Activated T-cell treated with anti-CD3 and anti-CD28 coated beads for 24 hours (primary cell): ENCODE data around the gene UGGT2.
"Not testable (repeated sequence)": the region's sequence is repeated elsewhere in the genome, so short reads cannot be mapped to it uniquely, and the experiment has no call there.

Experiments used
- DNase-seq: peaks from one replicate; pipeline ENCODE4 v3.0.0-alpha.2; 2020; ENCODE audit warnings: low read depth

The UGGT2 gene, protein sequence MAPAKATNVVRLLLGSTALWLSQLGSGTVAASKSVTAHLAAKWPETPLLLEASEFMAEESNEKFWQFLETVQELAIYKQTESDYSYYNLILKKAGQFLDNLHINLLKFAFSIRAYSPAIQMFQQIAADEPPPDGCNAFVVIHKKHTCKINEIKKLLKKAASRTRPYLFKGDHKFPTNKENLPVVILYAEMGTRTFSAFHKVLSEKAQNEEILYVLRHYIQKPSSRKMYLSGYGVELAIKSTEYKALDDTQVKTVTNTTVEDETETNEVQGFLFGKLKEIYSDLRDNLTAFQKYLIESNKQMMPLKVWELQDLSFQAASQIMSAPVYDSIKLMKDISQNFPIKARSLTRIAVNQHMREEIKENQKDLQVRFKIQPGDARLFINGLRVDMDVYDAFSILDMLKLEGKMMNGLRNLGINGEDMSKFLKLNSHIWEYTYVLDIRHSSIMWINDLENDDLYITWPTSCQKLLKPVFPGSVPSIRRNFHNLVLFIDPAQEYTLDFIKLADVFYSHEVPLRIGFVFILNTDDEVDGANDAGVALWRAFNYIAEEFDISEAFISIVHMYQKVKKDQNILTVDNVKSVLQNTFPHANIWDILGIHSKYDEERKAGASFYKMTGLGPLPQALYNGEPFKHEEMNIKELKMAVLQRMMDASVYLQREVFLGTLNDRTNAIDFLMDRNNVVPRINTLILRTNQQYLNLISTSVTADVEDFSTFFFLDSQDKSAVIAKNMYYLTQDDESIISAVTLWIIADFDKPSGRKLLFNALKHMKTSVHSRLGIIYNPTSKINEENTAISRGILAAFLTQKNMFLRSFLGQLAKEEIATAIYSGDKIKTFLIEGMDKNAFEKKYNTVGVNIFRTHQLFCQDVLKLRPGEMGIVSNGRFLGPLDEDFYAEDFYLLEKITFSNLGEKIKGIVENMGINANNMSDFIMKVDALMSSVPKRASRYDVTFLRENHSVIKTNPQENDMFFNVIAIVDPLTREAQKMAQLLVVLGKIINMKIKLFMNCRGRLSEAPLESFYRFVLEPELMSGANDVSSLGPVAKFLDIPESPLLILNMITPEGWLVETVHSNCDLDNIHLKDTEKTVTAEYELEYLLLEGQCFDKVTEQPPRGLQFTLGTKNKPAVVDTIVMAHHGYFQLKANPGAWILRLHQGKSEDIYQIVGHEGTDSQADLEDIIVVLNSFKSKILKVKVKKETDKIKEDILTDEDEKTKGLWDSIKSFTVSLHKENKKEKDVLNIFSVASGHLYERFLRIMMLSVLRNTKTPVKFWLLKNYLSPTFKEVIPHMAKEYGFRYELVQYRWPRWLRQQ (N-terminal part only)

DNA sequence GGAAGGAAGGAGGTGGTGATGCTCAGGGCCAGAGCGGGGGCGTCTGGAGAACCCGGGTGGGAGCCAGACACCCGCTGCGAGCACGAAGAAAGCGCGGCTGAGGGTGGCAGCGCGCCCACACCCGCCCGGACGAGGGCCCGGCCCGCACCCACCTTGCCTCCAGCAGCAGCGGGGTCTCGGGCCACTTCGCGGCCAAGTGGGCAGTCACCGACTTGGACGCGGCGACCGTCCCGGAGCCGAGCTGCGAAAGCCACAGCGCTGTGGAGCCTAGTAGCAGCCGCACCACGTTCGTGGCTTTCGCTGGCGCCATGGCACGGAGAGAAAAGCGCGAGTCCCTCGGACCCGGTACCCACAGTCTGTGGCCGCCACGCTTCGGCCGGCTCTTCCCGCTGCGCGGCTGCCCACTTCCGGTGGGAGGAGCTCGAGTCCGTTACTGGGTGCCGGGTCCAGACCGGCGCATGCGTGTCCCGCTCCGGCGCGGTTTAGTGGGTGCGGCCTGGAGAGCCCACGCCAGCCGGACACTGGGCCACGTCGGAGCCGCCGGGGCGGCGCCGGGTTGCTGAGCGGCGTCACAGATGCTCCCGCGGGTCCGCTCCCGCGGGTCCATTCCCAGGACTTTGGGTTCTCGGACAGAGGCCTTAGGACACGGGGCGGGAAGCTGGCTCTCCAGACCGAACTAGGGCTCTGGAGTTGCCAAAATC, at the start of gene UGGT2:
UGGT2 (minus strand) TSS at position 399 of the 701 bp plus-strand sequence; CDS start at position 310, 89 bp downstream.
- DNase-seq, result no peak

DNA sequence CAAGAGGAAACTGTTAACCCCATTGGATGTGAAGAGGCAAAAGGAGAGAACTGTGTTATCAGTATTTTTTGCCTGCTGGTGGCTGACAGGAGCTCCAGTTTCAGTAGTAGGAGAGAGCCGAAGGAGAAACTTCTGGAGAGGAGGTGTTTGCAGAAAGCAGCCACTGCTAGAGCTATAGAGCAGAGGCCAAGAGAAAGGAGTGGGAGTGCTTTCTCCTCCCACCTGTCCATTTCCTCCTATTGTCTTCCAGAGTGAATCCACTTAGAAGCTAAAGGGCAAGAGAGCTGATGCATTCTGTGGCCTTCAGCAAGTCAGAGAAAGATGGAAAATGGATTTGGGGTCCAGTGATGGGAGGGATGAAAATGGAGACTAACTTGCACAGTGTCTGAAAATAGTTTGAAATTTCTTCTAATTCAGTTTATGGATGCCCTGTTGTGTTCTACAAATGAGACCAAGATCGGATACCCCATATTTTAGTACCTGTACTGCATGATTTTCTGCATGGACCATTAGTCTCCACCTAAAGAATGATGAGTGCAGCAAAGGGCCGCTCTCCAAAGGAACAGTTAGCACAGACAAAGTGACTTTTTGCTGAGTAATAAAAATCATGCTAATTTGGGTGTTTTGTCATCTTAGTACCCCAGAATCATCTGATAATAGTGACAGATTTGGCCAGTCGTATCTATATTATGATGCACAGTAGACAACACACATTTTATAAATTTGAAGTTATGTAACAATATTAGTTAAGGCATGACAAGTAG, 47.4 kb upstream of the UGGT2 start:
- DNase-seq, result no peak

DNA sequence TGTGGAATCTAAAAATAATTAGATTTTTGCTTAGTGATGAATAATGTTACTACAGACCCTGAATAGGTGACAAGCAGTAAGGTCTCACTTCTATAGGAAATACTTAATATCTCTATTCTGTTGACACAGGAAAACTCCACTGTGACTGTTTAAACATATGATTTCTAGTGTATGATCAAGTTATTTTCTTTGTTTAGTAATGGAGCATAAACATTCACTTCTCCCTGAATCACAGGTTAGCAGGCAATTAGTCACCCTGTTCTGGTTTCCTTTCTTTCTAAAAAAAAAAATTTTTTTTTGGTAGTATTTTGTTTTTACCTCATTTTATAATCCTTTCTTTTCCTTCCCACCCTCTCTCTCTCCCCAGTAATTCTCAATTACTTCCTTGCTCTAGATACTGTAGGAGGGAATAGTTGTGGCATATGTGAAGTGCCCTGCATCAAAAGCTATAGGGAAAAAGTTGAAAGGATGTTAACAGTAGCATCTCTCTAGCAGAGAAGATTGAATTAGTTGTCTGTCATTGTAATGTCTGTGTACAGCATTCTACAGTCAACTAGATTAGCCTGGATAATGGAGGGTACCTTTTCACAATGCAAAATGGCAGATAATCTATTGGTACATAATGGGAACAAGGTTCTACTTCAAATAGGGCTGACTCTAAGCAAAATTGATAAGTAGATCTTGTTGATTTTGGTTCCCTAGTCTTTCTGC, 40.2 kb upstream of the UGGT2 start:
- DNase-seq, result no peak

DNA sequence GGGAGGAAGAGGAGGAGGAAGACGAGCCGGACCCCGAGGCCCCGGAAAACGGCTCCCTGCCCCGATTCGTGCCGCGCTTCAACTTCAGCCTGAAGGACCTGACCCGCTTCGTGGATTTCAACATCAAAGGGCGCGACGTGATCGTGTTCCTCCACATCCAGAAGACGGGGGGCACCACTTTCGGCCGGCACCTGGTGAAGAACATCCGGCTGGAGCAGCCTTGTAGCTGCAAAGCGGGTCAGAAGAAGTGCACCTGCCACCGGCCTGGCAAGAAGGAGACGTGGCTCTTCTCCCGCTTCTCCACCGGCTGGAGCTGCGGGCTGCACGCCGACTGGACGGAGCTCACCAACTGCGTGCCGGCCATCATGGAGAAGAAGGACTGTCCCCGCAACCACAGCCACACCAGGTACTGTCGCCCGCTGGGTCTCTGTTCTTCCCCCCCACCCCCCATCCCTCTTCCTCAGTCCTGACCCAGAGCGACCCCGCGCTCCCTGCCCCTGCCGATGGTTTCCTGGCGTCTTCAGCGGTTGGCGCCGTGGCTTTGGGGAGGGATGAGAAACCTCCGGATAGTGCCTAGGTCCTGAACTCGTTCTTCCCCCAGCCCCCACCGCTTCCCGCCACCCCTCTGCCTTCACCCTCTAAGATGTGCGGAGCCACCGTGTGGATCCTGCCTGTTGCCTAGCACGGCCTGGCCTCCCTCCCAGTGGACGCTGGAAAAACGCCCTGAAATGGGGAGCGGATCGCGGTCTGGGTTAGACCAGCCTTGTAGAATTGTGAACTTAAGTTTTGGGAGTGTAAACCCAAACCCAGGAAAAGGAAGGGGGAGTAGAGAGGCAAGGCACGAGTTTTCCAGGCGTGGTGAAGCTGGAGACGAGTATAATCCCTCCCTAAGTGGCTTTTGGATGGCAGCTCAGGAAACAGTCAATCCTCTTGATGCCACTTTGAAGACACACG, 38.2 kb upstream of the UGGT2 start:
- DNase-seq, result no peak

DNA sequence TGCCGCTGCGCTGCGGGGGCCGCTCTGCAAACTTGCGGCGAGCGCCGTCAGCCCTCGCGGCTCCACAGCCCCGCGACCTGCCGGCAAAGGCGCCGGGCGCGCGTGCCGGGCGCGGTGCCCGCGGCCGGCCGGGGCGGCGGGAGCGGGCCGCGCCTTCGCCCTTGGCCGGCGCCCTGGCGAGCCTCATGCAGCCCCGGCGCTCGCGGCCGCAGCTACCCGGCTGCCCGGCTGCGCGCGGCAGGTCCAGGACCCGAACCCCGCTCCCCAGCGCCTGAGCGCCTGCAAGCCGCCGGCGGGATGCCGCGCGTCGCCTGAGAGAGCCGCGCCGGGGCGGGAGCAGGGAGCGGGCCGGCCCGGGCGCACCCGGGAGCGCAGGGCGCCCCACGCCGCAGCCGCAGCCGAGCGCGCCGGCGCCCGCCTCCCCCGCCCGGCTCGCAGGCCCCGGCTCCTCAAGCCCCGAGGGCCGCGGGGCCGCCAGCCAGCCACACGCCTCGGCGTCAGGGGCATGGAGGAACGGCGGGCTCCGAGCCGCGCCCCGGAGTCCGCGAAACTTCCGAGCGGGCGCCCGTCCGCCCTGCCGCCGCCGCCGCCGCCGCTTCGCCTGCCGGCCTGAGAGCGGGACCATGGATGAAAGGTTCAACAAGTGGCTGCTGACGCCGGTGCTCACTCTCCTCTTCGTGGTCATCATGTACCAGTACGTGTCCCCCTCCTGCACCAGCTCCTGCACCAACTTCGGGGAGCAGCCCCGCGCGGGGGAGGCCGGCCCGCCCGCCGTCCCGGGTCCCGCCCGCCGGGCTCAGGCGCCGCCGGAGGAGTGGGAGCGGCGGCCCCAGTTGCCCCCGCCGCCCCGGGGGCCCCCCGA, 37.3 kb upstream of the UGGT2 start:
- DNase-seq, result no peak

DNA sequence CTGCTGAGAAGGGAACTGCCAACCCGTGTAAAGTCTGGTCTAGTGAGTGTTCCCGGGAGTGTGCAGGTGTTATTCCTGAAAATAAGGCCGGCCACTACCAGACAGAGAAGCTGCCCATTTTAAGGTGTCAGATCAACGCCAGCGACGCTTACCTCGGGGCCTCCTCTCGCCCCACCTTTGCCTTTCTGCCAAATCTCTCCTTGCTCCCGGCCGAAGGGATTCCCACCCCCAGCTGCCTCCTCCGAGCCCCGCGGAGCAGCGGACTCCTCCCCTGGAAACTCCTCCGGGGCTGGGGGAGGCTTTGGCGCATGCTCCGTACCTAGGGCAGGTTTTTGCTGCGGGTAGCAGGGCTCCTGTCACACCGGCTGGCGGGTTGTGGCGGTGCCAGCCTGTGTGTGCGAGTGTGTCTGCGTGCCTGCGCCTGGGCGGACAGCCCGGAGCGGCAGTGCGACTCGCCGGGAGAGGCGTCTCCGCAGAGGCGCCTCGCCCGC, 36.6 kb upstream of the UGGT2 start, which contains the start of gene HS6ST3:
HS6ST3 (plus strand) TSS at position 359 of the 491 bp plus-strand sequence.
- DNase-seq, result no peak

DNA sequence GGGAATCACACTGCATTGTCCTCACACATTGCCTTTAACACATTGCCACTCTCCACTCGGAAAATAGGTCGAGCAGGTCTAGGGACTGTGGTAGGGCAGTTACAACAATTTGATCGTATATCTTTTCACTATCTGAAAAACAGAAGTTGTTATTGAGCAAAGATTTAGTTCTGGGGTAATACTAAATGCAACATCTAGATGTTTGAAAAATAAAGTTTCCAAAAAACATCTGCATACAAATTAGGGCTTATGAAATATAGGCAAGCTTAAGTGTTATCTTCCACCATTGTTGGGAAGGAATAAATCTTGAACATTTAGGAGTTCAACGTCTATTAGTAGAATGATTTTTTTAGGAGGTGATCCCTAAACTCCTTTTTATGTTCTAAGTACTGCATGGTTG, 35.9 kb upstream of the UGGT2 start:
- DNase-seq, result no peak

DNA sequence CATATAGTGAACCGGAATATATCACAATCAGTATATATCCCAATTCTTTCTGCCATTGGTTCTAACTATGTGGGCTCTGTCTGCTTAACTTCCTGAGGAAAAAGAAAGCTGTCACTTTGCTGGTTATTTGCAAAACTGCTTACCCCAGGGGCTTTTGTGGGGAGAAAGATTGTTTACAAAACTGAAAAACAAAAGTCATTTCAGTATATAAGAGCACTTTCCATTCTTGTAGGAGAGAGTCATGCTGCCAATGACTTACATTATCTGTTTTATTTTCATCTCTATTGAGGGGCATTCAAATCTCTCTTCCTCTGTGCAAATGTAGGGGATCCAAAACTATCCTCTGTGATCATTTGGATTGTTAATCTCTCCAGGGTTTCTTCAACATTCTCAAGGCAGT, 33.5 kb upstream of the UGGT2 start:
- DNase-seq, result no peak

DNA sequence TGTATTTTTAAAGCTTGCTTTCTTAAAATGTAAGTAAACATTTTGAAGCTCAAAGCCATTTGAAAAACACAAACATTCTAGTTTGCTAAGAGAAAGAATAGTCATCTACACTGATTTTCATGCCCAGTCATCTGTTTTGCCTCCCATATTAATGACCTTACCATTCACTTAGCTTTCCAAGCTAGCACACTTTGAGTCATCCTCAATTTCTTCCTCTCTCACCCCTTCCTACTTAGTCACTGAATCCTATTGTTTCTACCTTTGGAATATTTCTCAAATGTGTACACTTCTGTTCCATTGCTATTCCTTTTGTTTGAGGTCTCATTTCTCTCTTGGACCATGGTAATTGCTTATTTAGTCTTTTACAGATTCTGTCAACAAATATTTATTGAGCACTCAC, 29.4 kb upstream of the UGGT2 start:
- DNase-seq, result no peak

DNA sequence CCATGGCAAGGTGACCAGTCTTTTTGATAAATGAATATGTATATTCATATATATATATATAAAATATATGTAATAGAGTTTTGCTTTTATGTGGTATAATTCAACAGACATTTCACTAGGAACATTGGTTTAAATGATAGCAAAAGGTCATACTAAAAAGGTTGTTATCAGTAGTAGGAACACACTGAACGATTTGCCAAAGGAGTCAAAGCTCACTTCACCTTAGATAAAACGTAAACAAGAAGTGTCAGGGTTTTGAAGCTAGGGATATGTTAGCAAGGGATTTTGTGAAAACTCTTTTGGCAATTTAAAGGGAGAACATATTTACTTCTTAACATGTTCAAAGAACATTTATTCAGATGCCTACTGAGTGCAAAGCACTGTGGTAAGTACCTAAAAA, 28.7 kb upstream of the UGGT2 start:
- DNase-seq, result no peak

DNA sequence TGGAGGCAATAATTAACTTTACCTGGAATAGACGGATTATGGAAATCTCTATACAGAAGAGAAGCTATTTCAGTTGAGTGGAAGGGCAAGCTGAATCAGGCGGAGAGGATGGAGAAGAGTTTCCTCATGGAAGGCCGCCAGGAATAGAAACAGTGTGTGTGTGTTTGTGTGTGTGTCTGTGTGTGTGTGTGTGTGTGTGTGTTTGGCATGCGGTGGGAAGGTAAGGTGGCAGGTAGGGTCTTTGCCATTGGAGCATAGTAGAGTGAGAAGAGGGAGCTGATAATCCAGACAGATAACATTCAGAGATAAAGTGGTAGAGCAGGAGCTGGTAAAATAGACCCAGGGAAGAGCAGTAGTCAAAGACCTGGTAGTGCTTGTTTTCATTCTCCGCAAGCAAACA, 27.5 kb upstream of the UGGT2 start:
- no peak for DNase-seq

DNA sequence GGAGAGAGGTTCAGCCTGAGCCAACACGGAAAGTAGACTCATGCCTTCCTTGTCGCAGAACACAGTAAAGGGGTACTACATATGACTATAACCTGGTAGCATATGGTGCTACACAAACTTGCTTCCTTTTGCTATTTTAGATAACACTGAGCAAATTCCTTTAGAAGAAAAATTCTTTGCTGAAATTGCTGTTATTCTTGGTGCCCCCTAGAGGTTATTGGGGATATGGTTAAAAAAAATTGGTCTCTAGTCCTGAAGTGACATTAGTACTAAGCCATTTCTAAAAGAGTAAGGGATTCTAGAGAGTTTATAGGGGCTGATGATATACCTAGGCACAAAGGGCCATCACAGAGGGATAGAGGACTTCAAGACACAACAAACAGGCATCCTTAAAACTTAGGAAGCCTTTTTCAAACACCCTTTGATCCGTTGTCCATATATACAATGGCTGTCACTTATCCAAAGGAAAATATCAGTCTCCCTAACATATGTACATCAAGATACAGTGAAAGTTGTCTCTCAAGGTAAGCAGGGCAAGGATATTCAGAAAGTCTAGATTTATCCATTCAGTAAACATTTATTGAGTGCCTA, 22.8 kb upstream of the UGGT2 start:
- DNase-seq, result no peak

DNA sequence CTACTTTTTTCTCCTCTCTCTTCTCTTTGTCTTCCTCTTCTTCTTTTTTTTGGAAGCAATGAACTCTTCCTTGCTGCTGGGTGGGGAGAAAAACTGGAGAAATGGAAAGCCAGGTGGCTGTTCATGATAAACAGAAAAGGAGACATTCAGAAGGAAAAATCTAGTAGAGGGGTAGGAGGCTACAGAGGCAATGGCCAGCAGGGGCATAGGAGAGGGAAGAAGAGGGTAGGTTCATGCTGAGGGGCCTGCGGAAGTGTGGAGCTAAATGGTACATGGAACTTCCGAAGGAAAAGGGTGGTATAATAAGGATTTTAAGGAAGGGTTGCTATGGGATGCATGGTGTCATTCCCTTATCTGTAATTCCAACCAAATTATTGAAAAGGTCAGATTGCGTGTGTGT, 19.2 kb upstream of the UGGT2 start:
- no peak for DNase-seq

DNA sequence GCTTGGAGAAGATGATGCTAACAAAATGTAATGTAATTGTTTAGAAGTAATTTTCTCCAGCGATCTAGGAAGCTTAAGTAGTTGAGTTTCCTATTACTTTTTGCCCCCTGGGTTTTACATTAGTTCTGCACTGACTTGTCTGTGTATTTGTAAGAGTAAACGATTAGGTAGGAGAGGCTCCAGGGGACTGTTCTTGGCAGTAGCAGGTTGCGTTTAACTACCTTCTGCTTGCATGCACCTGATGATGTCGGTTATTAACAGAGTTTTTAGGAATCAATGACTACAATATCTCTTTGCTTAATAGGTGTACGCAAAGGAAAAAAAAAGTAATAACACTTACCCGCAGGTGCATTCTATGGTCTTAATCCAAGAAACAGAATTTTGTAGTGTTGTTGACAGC, 18.3 kb upstream of the UGGT2 start:
- no peak for DNase-seq

DNA sequence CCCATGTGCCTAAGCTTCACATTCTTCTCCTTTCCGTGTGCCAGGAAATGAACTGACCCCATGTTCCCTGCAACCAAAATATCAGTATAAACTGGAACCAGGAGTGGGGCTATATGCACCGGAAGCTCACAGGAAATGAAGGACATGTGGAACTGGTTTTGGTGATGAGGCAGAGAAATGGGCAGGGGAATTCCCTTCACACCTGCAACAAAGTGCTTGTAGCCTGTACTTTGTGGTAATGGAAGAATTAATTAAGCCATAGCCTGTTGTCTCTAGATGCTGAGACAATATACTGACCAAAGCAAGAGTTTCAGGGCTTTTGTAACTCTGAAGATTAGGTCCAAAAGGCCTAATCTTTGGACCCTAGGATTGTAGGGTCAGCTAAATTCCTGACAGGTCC, 15.5 kb upstream of the UGGT2 start:
- DNase-seq, result no peak

DNA sequence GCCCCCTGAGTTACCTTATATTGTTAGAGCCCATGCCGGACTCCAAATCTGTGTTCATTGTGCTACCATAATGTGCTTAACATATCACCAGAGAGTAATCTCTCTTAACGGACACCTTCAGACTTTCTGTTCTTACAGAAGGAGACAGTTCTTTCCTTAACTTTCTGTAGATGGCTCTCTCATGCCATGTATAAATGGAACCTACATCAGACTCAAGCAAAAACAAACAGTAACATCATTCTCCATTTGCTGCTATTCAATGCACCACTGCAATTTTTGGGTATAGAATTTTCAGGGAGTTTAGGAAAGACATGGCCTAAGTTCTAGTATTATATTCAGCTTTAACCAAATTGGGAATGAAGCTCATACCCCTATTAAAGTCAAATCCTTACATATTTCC, 12.6 kb upstream of the UGGT2 start:
- DNase-seq, result no peak

DNA sequence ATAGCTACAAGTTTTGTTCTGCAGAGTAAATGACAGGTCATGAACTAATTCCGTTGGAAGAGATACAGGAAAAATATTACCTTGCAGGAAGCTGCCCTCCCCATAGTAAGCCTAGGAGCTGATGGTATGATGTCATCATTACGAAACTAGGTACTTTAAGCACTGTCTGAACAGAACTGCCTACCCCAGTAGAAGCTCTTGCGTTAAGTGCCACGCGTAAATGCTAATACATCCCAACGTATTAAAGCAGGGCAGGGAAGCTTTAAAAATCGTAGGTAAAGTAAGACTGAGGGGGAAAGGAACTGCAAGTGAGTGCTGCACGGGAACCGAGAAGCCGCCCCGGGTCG, 572 bp downstream of the UGGT2 start:
- DNase-seq, result no peak

DNA sequence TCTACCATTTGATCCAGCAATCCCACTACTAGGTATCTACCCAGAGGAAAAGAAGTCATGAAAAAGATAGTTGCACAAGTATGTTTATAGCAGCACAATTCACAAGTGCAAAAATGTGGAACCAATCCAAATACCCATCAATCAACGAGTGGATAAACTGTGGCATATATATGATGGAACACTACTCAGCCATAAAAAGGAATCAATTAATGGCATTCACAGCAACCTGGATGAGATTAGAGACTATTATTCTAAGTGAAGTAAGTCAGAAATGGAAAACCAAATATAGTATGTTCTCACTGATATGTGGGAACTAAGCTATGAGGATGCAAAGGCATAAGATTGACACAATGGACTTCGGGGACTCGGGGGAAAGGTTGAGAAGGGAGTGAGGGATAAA, 1.3 kb downstream of the UGGT2 start:
- DNase-seq, result not testable (repeated sequence)
